Activated gamma-delta T cell treated with Interleukin-2 at 50 U/mL for 16 hours (primary cell): ENCODE measurements around the gene ZNF664.

ENCODE experiments used
- DNase-seq: peaks from one replicate; pipeline ENCODE4 v3.0.0-alpha.2; 2020

ZNF664 gene

DNA sequence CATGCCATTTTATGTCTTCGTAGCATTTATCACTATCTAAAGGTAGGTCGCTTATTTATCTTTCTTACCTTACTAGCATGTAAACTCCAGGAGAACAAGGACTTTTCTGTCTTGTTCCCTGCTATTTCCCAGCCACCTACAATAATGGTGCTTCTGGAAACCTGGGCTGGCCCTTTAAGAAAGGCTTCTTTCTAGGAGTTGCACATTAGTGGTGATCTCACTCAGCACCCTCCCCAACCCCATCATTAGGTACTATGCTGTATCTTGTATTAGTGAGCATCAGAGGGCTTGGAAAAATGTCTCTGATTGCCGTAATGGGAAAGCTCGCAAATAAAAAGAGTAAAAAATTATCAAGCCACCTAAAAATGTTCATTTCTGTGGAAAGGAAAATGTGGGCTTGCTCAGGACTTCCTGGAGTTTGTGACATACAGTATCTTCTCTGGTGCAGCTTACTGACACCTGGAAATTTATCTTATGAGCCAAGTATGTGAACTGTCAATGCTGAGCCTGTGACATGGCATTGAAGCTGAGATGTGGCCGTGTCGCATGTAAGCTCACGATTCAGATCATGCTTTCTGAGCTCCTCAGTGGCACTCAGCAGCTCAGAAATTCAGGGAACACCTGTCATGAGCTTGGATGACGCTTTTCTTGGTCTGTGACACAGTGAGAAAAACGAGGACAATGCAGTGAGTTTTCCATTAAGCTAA, 12.8 kb upstream of the ZNF664 start:
- DNase-seq, result no peak

DNA sequence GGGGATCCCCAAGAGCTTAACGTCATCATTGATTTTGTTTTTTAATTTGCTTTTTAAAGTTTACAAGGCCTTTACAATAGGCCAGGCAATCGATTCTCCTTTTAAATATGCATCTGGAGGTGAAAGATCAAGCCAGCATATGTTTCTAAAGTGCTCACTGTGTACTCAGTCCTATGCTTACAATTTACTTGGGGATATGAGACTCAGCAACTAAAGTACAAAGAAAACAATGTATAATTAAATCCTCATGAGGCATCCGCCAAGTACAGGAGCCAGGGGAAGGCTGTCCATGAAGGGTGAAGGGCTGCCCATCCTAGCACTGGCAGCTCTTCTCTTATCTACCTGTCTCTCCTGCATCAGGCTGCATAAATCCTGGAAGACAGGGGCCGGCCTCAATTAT, 12.2 kb upstream of the ZNF664 start:
- DNase-seq, result no peak

DNA sequence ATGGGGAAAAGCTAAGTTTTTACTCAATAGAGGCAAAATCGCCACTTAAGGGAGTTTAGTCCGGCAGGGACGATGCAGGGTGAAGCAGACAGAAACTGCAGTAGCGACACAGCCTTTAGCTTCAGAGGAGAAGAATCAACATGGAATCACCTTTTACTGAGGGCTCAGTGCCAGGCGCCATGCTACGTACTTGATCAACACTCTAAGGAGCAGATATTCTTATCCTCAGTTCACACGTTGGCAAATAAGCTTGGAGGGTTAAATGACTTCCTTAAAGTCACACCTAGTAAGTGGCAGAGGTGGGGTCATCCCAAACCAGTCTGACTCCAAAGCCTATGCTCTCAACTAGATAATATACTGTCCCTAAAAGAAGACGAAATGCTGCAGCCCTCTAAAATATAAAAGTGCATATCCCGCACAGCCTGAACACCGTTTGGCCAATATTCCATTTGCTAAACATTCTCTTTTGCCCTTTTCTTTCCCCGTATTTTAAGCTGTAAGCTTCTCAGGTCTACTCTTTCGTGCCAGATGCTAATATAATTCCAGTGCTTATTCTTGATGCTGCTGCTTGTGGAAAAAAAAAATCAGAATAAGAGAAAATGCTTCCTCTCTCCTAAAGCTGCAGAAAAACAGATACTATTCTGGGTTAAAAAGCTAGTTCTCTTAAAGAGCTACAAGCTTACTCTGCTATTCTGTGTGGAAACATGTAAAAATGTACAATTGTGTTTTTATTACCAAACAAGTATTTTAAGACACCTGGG, 11.2 kb upstream of the ZNF664 start:
- no peak for DNase-seq

DNA sequence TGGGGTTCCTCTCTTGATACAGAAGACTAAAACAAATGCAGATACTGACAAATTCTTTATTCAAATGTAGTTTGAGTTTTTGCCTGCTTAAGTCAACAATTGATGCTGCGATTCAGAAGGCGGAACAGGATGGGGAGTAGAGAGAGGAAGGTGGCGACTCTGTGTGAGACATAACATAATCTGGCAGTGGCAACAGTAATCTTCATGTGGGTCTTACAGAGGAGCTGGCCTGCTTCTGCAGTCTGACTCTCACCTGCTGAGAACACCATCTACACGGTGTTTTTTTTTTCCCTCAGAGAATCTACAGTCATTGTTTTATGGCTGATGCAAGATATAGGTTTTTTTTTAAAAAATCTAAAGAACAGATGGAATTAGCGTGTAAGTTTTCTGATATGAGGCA, 10.5 kb upstream of the ZNF664 start:
- no peak for DNase-seq

DNA sequence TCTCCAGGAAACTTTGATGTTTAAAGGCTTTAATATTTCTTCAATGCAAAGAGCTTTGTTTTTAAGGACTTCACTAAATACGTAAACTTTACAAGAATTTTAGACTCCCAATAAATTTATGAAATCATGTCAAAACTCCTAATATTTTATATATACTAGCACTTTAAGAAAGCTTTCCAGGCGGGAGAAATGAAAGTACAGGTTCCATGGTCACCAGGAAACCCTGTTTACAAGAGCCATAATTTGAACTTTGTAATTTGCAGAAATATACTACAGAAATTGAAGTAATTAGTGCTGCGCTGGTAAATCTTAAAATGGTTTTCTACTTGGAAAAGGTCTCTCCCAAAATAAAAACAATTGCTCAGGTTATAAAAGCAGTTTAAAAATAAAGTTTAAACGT, 9.2 kb upstream of the ZNF664 start:
- DNase-seq, result no peak

DNA sequence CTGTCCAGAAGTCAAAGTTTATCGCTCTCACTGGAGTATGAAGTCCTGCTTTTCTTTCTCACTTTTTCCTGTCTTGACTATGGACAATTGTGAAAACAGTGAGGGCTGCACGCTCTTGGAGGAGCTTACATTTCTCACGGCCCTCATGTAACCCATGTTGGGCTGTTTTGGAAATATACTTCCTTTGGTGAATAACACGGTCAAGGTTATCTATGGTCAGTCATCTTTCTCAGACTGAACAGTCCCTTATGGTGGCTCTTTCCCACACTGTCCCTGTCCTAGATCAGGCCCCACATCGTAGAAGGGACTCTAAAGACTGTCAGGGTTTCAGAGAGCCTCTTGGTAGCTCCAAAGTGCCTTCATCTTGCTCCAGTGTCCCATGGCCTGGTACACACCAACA, 7.6 kb upstream of the ZNF664 start:
- DNase-seq, result no peak

DNA sequence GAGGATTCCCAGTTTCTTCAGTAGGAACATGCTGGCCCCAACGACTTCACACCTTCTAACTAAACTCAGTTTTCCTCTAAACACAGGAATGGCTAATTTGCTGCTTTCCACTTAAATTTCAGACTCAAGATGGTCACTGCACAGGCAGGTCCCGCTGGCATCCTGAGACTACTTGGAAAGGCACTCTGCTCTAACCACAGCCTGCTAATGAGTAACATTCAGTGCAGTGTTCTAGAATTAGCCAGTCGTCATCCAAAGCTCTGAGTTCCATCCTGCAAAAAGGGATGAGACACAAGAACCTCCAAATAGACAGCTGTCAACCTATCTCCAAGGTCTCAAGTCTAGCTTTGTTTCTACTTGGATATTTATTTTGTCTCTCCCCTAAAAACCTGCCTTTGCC, 6.4 kb upstream of the ZNF664 start:
- DNase-seq, result no peak

DNA sequence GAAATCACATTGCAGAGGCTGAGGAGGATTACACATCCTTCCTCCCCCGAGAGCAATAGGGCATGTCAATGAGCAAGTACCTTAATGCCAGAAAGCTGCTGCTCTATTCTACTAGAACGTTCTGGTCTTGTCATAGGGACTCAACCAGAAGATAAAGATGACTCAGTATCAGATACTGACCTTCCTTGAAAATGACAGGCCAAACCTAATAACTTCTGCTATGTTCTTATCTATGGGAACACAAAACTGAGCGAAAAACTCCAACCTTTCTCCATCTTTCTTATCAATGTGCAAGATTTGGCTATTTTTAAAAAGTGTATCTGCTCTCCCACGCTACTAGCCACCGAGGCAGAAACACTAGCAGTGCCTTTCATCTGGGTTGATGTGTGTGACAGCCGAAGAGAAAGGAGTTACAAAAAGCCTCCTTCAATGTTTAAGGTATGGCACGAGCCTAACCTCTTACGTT, 5.9 kb upstream of the ZNF664 start:
- DNase-seq, result no peak

DNA sequence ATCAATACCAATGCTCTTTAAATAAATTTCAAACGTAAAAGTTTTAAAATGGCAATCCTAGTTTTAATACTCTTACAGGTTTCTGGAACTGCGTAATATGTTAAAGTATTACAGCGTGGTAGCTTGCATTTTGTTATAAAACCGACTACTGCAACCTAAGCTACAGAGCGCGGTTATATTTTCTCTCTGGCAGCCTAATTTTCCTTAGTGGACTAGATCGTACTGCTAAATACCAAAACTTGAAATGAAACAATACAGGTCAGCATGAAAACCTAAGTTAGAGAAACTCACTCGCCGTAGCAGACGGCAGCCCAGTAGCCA, 1.6 kb upstream of the ZNF664 start:
- DNase-seq, result no peak

DNA sequence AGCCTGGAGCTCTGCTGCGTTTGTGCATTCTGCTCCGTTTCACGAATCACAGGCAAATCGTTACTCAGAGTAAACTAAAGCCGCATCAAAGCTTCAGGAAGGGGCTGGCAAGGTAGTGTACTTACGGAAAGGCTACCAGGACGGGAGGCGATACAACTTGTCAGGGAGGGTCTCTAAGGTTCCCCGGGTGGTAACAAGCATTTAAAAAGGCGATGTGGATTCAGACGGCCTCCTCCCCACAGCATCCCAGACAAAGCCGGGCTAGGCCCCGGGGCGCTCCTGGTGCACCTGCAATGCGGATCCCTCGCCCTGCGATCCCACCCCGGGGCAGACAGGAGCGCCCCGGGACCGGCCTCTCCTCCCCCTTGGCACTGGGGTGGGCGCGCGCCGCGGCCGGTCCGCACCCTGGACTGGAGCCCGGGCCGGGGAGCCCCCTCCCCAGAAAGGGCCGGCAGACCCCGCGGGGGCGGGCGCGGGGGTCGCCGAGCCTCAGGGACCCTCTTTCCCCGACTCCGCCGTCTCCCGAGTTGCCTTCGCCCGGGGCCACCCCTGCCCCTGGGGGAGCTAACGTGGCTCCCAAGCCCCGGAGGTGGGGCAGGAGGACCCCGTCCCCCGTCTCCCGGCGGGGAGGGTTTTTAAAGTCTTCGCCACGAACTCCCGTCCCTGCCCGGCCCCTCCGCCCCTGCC, 1.1 kb upstream of the ZNF664 start:
- peak; percentile 35 for DNase-seq

DNA sequence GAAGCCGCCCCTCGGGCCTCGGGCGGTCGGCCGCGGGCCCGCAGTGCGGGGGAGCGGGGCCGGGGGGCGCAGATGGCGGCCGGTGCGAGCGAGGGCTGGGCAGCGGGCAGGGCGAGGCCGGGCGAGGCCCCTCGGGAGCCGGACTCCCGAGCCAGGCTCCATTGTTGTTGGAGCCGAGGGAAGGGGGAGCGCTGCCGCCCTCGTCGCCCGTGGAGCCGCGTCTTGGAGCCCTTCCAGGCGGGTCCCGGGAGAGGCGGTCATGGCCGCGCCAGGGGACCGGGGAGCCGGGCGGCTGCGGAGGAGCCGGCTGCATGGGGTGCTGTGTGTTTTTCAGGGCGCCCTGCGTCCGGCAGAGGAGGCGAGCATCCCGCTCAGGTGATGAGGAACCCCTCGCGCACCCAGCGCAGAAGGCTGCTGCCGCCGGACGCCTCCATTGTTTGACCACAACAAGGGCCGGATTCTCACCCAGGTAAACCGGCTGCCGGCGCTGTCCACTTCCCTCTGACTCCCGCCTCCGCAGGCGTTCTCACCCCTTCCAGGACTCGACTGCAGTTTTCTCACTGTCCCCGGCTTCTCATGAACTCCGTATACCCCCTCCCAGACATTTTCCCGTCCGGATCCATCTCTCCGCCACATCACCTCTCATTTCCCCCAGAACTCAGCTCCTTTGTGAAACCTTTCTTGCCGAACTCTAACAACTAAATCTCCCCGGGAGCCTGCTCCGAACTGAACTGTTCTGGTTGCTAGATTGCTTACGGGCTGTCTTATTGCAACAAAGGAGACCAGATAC, 732 bp downstream of the ZNF664 start:
- DNase-seq, result peak; percentile 18

DNA sequence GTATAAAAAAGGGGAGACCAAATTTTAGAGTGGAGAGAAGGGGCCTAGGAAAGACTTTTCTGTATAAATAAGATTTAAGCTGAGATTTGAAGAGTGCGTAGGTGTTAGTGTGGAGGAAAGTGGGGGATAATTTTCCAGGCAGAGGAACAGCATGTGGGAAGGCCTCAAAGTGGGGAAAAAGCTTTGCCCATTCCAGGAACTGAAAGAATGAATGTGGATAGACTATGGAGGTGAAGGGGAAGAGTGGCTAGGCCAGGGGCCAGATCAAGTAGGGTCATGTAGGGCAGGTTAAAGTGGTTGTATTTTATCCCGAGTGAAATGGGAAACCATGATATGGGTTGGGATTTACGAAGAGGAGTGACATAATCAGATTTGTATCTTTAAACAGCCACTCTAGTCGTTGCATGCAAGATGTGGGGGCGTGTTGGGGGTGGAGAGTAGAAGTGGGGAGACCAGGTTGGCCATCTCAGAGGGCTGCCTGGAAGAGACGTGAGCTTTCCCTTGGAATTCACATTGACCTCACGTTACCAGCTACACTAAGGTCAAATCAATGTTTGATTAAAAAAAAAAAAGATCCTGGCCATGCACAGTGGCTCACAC, 3.3 kb downstream of the ZNF664 start:
- DNase-seq, result no peak

DNA sequence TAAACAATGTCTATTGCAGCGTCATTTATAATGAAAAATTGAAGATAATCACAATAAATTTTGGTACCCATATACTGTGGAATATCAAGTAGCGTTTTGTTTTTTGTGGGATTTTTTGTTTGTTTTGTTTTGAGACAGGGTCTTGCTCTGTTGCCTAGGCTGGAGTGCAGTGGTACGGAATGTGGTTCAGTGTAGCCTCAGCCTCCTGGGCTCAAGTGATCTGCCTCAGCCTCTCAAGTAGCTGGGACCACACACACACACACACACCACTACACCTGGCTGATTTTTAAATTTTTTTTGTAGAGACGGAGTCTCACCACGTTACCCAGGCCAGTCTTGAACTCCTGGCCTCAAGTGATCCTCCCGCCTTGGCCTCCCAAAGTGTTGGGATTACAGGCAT, 6.6 kb downstream of the ZNF664 start:
- DNase-seq, result no peak

DNA sequence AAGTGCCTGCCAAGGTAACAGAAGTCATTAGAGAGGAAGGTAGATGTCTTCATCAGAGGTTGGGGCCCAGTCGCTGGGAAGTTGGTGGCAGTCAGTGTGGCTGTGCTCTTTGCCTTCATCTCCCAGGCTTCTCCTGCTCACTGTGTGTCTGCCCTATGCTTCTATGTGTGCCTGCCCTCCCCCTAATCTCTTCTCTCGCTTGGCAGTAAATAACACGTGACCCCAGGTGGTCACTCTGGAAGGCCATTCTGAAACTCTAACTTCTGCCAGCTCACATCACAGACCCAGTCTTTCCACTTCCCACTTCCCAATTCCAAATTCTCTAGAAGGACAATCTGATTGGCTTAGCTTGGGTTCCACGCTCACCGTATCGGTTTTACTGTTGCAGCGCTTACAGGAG, 9.3 kb downstream of the ZNF664 start:
- no peak for DNase-seq

DNA sequence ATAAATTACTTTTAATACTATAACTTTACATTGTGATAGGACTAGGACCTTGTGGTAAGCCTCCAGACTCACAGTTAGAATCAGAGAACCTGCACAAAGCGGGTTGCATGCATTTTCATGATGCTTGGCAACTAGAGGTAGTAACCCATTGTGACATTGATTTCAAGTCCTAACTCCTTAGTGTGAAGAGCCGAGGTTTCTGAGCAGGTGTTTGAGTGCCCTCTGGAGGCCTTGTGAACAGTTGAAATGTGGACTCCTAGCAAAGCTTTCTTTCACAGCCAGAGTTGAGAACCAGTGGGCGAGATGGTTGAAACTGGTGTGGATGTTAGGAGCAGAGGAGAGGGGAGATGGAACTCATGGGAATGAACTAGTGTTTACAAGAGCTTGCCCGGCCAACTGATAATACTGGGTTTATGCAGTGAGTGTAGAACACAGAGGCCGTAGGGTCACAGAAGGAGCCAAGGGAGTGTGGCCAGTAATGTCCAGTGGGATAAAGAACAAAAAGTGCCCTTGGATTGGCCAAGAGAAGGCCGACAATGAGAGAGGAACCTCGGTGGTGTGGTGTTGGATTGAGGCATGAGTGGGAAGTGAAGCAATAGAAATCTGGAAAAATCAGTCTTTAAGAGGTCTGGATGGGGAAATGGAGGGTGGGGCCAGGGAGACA, 10.9 kb downstream of the ZNF664 start:
- peak; percentile 43 for DNase-seq

DNA sequence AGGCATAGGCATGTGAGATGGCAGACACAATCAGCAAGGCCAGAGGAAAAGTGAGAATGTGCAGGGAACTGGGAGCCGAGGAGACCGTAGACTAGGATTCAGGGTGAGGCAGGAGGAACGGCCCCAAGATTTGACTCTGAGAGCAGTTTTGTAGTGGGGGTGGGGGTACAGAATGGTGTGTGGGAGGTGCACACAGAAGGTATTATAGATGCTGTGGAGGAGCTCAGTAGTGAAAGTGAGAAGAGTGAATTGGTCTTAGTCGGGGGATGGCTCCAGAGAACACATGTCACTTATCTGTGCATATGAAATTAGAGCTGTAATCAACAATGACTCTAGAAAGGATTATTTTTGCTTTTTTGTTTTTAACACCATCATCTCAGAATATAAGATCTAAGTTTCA, 11.9 kb downstream of the ZNF664 start:
- DNase-seq, result no peak

DNA sequence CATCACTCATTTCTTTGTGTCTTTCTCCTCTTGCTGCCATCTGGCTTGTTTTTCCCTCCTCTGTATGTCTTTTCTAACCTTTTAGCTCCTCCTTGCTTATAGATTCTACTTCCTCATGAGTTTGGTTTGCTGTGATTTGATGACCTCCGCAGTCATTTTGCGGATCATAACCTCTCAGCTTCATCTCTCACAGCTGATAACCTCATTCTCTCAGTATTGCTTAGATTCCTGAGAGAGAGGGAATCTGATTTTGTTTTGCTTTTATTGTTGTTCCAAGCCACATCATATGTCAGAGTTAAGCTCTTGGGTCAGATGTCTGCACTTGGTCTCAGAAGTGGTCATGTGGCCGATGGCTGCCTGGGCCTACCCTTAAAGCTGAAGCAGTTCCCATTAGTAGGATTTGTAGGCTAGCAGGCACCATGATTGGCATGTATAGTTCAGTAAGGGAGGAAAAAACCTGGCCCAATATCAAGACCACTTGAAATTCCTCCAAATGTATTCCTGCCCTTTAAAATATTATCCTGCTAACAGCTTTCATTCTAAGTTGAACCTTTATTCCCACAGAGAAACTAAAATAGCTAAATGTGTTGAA, 13.5 kb downstream of the ZNF664 start:
- DNase-seq, result no peak

DNA sequence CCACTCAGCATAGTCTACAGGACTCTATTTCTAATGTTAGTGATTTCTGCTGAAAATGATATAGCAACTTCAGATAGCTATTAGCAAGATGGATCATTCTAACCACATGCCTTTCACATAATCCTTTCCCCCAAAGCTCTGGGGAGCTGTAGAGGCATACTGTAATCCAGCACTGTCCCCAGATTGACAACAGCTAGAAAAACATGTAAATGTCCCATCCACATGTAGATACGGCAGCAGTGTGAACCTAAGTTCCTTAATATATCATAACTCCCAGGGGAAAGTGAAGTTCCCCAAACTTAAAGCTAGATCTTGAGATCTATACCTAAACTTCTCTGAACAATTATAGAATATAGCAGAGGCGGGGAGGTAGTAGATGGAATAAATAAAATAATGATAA, 14.0 kb downstream of the ZNF664 start:
- DNase-seq, result no peak

DNA sequence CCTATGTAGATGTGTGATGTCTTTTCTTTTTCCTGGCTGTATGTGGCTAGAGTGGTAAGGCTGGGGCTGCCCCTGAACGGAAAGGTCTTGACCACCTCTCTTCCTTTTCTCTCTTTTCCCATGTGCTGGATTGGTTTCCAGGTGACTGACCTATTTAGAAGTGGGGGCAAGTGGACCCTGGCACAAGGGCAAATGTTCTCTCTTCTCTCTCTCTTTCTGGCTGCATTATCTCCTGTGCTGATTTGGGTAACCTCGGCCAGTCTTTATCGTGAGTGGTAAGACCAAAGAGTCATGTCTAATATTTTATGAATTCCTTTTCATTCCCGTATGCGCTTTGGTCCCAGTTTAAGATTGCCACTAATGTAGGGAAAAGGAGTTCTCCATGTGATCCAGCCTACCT, 16.2 kb downstream of the ZNF664 start:
- no peak for DNase-seq

DNA sequence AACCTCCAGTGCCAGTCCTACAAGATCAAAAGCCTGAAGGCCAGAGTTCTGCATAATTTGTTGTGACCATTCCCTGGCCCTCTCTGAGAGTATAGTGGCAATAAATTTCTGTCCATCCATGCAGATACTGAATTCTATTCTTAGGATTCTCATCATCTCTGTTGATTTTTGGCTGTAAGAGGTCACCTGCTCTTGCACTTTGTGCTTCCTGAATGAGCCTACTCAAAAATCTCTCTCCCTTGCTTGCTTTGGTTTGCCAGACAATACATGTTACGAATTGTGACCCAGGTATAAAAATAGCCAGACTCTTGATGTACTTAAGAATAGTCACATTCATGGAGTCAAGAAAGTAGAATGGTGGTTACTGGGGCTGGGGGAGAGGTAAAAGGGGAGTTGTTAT, 16.7 kb downstream of the ZNF664 start:
- no peak for DNase-seq

DNA sequence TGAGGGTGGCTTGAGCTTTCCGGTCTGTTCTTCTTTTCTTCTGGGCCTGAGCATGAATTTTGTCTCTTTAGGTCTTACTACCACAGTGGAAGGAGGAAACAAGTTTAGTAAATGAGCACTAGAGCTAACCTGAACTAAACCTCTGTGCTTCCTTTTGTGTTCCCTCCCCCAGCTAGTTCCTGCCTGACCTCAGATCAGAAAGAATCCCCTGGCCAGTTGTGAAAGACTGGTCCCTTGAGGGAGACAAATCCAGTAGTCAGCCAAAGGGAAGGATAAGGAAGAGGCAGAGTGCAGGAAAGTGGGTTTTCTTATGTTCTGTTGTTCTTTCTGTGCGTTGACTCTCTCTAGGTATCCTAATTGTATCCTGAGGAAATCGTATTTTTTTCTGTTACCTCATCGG, 17.5 kb downstream of the ZNF664 start:
- no peak for DNase-seq

DNA sequence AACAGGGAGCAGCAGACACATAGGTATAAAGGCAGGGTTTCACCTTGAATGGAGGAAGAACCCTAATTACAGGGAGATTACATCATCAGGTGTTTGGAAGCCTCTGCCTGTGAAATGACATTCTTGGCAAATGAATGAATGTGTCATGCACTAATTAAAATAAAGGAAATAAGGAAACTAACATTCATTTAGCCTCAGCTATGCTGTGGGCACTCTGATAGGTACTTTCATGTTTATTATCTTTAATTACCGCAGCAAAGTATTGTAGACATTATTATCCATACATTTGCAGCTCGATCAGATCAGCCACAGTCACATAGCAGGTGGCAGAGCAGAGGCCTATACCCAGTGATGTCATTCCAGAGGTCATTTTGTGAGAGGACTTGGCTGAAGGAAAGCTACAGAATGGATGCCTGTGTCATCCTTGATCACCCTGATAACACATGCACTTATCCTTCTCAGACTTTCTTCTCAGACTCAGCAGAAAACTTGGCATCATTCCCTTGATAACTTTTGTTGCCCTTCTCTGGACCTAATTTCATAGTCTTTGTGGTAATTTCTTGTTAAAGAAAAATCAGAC, 18.4 kb downstream of the ZNF664 start:
- no peak for DNase-seq
